GM18951 (cell line): ENCODE results near the gene ZNF699.
"Not testable (repeated sequence)": the region's sequence is repeated elsewhere in the genome, so short reads cannot be mapped to it uniquely, and the experiment has no call there.

Experiments used
- POLR2A ChIP-seq: IDR thresholded peaks from 4 replicates; pipeline ENCODE4 v1.6.1; 2011; ENCODE audit warnings: mild to moderate bottlenecking; ENCODE audit not compliant: insufficient read length, insufficient read depth; ENCODE audit errors: extremely low read depth
- in situ Hi-C: fragments of 300-500 bp; cut with MboI; formaldehyde crosslinking; loops from one replicate; pipeline ENCODE4 v1.12.0; 2022; ENCODE audit warnings: low sequenced_read_pairs, mixed read lengths, inconsistent platforms; ENCODE audit not compliant: unreplicated experiment

ZNF699 gene

DNA sequence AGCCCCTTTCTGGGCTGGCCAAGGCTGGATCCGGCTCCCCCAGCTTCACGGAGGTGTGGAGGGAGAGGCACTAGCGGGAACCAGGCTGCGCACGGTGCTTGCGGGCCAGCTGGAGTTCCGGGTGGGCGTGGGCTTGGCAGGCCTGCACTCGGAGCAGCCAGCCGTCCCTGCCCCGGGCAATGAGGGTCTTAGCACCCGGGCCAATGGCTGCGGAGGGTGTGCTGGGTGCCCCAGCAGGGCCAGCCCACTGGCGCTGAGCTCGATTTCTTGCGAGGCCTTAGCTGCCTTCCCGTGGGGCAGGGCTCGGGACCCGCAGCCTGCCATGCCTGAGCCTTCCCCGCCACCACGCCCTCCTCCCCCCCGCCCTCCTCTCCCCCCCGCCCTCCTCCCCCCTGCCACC lies 11.7 kb upstream of the ZNF699 start:
- TF ChIP-seq POLR2A: no peak
- in situ Hi-C loops: no loop called here

DNA sequence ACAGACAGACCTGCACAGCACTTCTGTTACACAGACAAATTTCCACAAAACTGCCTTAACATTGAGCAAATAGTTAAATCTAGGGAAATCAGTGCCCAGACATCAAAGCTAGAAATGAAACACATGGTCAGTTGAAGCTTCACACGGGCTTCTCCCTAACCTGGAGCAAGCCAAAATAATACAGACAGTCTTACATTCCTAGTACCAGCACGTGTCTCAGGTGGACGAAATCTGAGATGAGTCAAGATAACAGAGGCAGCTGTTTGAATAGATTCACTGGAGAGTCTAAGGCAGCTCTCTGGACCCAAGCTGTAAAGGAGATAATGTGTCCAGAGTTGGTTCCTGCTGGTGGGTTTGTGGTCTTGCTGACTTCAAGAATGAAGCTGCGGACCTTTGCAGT lies 4.1 kb upstream of the ZNF699 start:
- no peak for TF ChIP-seq POLR2A
- in situ Hi-C loops: no loop called here

GRCh38 chr19:9309974-9310446 lies 372 bp upstream of the ZNF699 start:
- in situ Hi-C loops: no loop called here
- TF ChIP-seq POLR2A: no peak

GRCh38 chr19:9308091-9308770 lies 1.4 kb downstream of the ZNF699 start:
- TF ChIP-seq POLR2A: no peak
- in situ Hi-C loops: no loop called here

DNA sequence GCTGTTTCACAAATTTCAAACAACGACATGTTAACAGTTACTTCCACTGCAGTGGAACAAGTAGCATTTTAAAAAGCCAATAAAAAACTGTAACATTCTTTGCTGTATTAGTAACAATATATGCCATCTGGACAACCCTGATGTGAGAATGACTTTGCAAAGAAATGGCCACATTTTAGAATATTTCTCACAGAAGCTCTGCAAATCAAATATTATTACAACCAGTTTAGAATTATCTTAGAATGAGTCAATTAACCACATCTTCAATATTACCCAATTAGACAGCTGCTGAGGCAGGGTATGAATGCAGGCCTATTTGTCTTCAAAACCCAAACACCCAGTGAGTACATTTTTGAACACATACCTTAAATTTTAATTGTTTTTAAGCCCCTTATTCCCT lies 3.2 kb downstream of the ZNF699 start:
- in situ Hi-C loops: no loop called here
- TF ChIP-seq POLR2A: no peak

DNA sequence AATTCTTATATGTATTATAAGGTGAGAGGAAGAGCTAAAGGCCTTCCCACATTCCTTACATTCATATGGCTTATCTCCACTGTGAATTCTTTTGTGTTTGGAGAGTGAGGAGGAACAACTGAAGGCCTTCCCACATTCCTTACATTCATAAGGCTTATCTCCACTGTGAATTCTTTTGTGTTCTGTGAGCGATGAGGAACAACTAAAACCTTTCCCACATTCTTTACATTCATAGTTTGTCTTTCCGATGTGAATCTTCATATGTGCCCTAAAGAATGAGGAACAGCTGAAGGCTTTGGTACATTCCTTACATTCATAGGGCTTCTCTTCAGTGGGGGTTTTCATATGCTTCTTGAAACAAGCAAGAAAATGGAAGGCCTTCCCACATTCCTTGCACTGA lies 13.3 kb downstream of the ZNF699 start:
- in situ Hi-C loops: no loop called here
- no peak for TF ChIP-seq POLR2A

GRCh38 chr19:9295411-9295849 lies 14.2 kb downstream of the ZNF699 start:
- in situ Hi-C loops: no loop called here

GRCh38 chr19:9289231-9289884 lies 20.3 kb downstream of the ZNF699 start:
- in situ Hi-C loops: no loop called here
- no peak for TF ChIP-seq POLR2A

More at GRCh38 chr19:9295411-9295849, 14.2 kb downstream of the ZNF699 start:
- no peak for TF ChIP-seq POLR2A

DNA sequence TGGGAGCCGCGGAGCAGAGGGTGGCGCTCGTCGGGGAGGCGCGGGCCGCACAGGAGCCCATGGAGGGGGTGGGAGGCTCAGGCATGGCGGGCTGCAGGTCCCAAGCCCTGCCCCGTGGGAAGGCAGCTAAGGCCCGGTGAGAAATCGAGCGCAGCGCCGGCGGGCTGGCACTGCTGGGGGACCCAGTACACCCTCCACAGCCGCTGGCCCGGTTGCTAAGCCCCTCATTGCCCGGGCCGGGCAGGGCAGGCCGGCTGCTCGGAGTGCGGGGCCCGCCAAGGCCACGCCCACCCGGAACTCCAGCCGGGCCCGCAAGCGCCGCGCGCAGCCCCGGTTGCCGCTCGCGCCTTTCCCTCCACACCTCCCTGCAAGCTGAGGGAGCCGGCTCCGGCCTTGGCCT lies 26.2 kb downstream of the ZNF699 start:
- in situ Hi-C loops: not testable (repeated sequence)

- in situ Hi-C loops: no loop called here
- no peak for TF ChIP-seq POLR2A
These were observed 58.4 kb downstream of the ZNF699 start for GRCh38 chr19:9251236-9251635.

- TF ChIP-seq POLR2A: no peak
- in situ Hi-C loops: no loop called here
These were observed 59.0 kb downstream of the ZNF699 start, which contains the start of gene OR7E24 for GRCh38 chr19:9250630-9251029. OR7E24 (plus strand) TSS chr19:9250930; CDS start chr19:9251044, 114 bp downstream.
